ENCODE results near the gene NPB.

The NPB gene

DNA sequence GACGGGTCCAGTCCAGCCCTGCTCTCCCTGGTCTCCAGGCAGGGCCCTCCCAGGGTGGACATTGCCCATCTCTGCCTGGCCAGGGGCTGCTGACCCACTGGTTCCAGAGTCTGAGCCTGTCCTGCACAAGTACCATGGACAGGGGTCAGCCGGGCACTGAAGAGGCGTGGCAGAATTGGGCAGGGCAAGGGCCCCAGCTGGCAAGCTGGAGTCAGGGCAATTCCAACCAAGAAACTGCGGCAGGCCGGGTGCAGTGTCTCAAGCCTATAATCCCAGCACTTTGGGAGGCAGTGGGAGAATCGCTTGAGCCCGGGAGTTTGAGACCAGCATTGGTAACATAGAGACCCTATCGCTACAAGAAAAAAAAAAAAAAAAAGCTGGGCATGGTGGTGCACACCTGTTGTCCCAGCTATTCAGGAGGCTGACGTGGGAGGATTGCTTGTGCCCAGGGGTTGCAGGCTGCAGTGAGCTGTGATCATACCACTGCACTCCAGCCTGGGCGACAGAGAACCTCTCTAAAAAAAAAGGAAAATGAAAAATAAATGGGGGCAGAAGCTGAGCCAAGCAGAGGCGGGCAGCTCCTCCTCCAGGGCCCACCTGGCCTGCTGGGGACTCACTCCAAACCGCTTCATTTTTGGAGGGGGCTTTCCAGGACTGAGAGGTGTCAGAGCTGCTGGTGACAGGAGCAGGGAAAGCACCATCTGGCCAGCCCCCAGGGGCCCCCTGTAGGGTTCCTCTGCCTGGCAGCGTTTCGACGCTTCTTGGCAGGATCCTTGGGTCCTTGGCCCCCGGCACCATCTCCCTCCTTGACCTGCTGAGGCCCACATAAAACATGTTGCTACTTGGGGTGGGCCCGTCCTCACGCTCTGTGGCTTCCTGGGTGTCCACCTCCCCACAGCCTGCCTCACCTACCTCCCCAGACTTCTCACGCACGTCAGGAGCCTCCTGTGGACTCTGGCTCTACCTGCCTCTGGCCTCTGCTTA, 28.4 kb downstream of the NPB start:
- Histone ChIP-seq H3K27me3 (peaks cover 0 to 50% of the 10 kb centered on the region in 2 donors), H3K27ac (no peak overlapping the region), H3K4me3 (no peak overlapping the region), H3K4me1 (peaks cover 6 to 24% (median 16%) of the 10 kb centered on the region in 4 donors), H3K9me3 (no peaks in the 10 kb centered on the region), H3K36me3 (no peaks in the 10 kb centered on the region)
- TF ChIP-seq, protein P1, sequence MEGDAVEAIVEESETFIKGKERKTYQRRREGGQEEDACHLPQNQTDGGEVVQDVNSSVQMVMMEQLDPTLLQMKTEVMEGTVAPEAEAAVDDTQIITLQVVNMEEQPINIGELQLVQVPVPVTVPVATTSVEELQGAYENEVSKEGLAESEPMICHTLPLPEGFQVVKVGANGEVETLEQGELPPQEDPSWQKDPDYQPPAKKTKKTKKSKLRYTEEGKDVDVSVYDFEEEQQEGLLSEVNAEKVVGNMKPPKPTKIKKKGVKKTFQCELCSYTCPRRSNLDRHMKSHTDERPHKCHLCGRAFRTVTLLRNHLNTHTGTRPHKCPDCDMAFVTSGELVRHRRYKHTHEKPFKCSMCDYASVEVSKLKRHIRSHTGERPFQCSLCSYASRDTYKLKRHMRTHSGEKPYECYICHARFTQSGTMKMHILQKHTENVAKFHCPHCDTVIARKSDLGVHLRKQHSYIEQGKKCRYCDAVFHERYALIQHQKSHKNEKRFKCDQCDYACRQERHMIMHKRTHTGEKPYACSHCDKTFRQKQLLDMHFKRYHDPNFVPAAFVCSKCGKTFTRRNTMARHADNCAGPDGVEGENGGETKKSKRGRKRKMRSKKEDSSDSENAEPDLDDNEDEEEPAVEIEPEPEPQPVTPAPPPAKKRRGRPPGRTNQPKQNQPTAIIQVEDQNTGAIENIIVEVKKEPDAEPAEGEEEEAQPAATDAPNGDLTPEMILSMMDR (IDR thresholded peaks at IDR 0.05): no peak
- no peak for DNase-seq
- intact Hi-C loops (cut with DNase I; ENCODE audit: low total_unique reads): no loop called here

DNA sequence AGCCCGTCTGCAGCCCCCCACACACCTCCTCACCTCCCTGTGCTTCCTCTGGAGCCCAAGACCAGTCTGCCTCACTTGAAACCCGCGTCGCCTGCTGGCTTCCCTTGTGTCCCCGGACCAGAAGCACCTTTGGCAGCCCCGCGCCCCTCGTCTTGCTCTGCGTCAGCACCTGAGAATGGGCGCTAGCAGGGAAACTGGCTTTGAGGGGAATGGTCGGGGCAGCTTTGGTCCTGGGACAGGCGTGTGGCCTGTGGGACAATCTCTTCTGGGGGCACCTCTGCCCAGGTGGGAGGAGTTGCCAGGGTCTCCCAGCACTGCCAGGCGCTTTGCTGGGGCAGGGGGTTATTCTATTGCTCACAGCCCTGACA, 29.1 kb downstream of the NPB start:
- TF ChIP-seq, protein P1 (IDR thresholded peaks at IDR 0.05): no peak
- peaks cover 3 to 16% (median 9%) of the 10 kb centered on the region in 4 donors for H3K4me1 ChIP-seq

DNA sequence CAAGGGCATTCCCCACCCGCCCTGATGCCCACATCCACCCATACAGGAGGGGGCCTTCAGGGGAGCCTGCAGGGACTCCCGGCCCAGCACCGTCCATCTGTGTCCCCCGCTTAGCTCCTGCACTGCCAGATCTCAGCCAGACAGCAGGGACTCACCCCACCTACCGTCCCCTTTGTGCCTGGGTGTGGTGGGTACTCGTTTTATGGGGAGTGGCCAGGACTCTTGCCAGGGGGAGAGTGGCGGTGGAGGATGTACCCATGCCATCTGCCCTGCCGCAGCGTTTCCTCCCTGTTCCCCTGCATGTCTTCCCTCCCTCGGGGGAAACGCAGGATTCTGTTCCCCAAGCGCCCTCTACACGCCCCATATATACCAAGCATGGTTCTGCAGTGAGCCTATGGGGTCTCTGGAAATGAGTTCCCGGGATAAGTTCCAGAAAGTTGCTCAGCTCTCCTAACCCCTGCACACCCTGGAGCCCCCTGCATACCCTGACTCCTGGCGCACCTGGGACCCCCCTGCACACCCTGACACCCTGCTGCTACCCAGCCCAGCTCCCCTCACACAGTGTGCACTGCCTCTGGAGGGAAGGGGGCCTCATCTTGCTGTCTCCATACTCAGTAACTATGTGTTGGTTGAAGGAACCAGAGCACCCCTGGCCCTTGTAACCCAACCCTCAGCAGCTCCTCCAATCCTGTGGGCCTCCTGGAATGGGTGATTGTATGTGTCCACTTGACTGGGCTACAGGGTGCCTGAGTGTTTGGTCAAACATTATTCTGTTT, 29.7 kb downstream of the NPB start:
- Histone ChIP-seq H3K4me1 (peaks cover 0 to 17% (median 8%) of the 10 kb centered on the region in 4 donors), H3K27me3 (peaks cover 0 to 61% of the 10 kb centered on the region in 2 donors), H3K4me3 (no peak overlapping the region), H3K9me3 (no peaks in the 10 kb centered on the region), H3K27ac (no peak overlapping the region), H3K36me3 (no peaks in the 10 kb centered on the region)
- intact Hi-C loops (cut with DNase I; ENCODE audit: low total_unique reads): no loop called here
- no peak for DNase-seq
- TF ChIP-seq, protein P1 (IDR thresholded peaks at IDR 0.05): no peak

More for the DNA sequence above, 29.1 kb downstream of the NPB start:
- Histone ChIP-seq H3K27me3 (peaks cover 0 to 56% of the 10 kb centered on the region in 2 donors), H3K27ac (no peak overlapping the region), H3K9me3 (no peaks in the 10 kb centered on the region), H3K36me3 (no peaks in the 10 kb centered on the region), H3K4me3 (no peak overlapping the region)
- no peak for DNase-seq
- intact Hi-C loops (cut with DNase I; ENCODE audit: low total_unique reads): no loop called here

DNA sequence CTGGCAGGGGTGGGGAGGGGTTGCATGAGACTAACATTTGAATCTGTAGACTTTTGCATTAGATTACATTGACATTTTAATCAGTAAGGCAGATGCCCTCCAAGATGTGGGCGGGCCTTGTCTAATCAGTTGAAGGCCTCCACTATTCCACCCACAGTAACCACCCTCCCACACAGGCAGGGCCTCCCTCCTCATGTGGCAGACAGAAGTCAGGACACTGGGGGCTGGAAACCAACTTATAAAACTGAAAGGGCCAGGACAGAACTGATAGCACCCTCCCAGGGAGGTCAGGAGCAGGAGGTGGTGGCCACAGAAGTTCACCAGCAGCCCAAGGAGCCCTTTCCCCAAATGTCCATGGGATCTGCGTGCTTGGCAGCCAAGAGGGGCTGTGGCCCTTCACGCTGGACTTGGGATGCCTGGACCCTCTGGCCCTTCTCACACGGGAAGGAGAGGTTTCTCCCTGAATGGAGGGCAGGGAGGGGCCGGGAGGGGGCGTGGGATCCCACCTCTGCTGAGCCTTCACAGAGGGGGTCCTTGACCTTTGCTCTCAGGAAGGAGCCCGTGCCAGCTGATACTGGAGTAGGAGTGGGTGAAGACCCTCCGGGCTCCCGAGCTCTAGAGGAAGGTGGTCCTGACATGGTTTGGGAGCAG, 30.4 kb downstream of the NPB start:
- Histone ChIP-seq H3K4me3 (no peak overlapping the region), H3K4me1 (peaks cover 0 to 24% (median 15%) of the 10 kb centered on the region in 4 donors), H3K27me3 (peaks cover 0 to 67% of the 10 kb centered on the region in 2 donors), H3K9me3 (no peaks in the 10 kb centered on the region), H3K27ac (no peak overlapping the region), H3K36me3 (no peaks in the 10 kb centered on the region)
- TF ChIP-seq, protein P1 (IDR thresholded peaks at IDR 0.05): no peak
- DNase-seq: no peak
- intact Hi-C loops (cut with DNase I; ENCODE audit: low total_unique reads): no loop called here

DNA sequence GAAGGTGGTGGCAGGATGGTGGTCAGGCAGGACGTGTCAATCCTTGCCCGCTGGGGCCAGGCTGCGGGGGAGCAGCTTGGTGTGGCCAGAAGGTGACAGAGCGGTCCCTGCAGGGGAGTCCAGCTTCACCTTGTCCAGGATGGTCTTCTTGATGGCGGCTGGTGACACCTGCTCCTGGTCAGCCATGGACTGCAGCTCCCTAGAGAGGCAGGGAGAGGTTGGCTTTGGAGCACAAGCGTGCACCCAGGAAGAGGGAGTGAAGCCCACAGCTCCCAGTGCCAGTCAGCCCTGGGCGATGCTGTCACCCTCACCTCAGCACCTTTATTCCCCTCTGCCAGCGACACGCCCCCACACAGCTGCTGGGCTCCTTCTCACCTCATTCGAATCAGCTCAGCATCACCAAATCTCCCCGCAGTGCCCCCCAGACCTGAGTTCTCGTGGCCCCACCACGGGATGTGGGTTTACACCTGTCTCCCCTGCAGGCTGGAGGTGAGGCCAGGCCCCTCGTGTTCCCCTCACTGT, 31.2 kb downstream of the NPB start:
- Histone ChIP-seq H3K9me3 (no peaks in the 10 kb centered on the region), H3K4me3 (no peak overlapping the region), H3K27me3 (peaks cover 0 to 67% of the 10 kb centered on the region in 2 donors), H3K36me3 (no peaks in the 10 kb centered on the region), H3K27ac (no peak overlapping the region), H3K4me1 (peaks cover 0 to 25% (median 18%) of the 10 kb centered on the region in 4 donors)
- intact Hi-C loops (cut with DNase I; ENCODE audit: low total_unique reads): no loop called here
- no peak for DNase-seq
- TF ChIP-seq, protein P1 (IDR thresholded peaks at IDR 0.05): no peak
